SK-N-SH treated with all-trans-retinoic acid at 6 μM for 48 hours (cell line): ENCODE data around the gene B9D1.

Experiments used
- ATAC-seq: fragments of 200-7000 bp; cut with Tn5 transposase; 3 replicates; pipeline ENCODE4 v1.9.1; 2020; ENCODE audit warnings: mild to moderate bottlenecking, moderate library complexity
- ARNTL ChIP-seq: fragments of 450-650 bp; formaldehyde crosslinking; IDR thresholded peaks from 2 replicates; pipeline ENCODE4 v1.5.0; 2020; ENCODE audit warnings: low read depth, mild to moderate bottlenecking, moderate library complexity, borderline replicate concordance
- BACH2 ChIP-seq: fragments of 250-450 bp; sonication (Bioruptor Pico); IDR thresholded peaks from 2 replicates; pipeline ENCODE4 v1.9.0; 2021; ENCODE audit warnings: mild to moderate bottlenecking, borderline replicate concordance
- CSDC2 ChIP-seq: fragments of 250-450 bp; sonication (Bioruptor Pico); IDR thresholded peaks from 2 replicates; pipeline ENCODE4 v1.5.0; 2020; ENCODE audit warnings: mild to moderate bottlenecking, moderate library complexity
- CSRNP3 ChIP-seq: fragments of 250-450 bp; sonication (Bioruptor Pico); IDR thresholded peaks from 2 replicates; pipeline ENCODE4 v1.5.1; 2021; ENCODE audit warnings: mild to moderate bottlenecking, moderate library complexity
- ESRRG ChIP-seq: fragments of 250-450 bp; sonication (Bioruptor Pico); IDR thresholded peaks from 2 replicates; pipeline ENCODE4 v1.6.1; 2021; ENCODE audit warnings: mild to moderate bottlenecking
- GLIS3 ChIP-seq: fragments of 250-450 bp; sonication (Bioruptor Pico); IDR thresholded peaks from 2 replicates; pipeline ENCODE4 v1.5.0; 2020; ENCODE audit warnings: mild to moderate bottlenecking, moderate library complexity
- ISL1 ChIP-seq: fragments of 250-450 bp; sonication (Bioruptor Pico); IDR thresholded peaks from 2 replicates; pipeline ENCODE4 v2.1.2; 2022; ENCODE audit warnings: mild to moderate bottlenecking, moderate library complexity
- OSR1 ChIP-seq: fragments of 250-450 bp; sonication (Bioruptor Pico); IDR thresholded peaks from 2 replicates; pipeline ENCODE4 v1.8.0; 2022; ENCODE audit warnings: moderate library complexity, mild to moderate bottlenecking, inconsistent platforms
- PATZ1 ChIP-seq: fragments of 250-450 bp; sonication (Bioruptor Pico); IDR thresholded peaks from 2 replicates; pipeline ENCODE4 v1.8.0; 2020; ENCODE audit warnings: mild to moderate bottlenecking, moderate library complexity, borderline replicate concordance
- PPARA ChIP-seq: fragments of 250-450 bp; sonication (Bioruptor Pico); IDR thresholded peaks from 2 replicates; pipeline ENCODE4 v1.5.0; 2020; ENCODE audit warnings: mild to moderate bottlenecking, borderline replicate concordance
- RARB ChIP-seq: fragments of 250-450 bp; sonication (Bioruptor Pico); IDR thresholded peaks from 2 replicates; pipeline ENCODE4 v1.8.0; 2021; ENCODE audit warnings: mild to moderate bottlenecking, moderate library complexity
- SNAI2 ChIP-seq: fragments of 250-450 bp; sonication (Bioruptor Pico); IDR thresholded peaks from 2 replicates; pipeline ENCODE4 v1.5.0; 2020; ENCODE audit warnings: mild to moderate bottlenecking, moderate library complexity
- TOX ChIP-seq: fragments of 250-450 bp; sonication (Bioruptor Pico); IDR thresholded peaks from 2 replicates; pipeline ENCODE4 v1.8.0; 2021; ENCODE audit warnings: mild to moderate bottlenecking, moderate library complexity, borderline replicate concordance
- ZC3H10 ChIP-seq: fragments of 250-450 bp; sonication (Bioruptor Pico); IDR thresholded peaks from 2 replicates; pipeline ENCODE4 v1.5.1; 2021; ENCODE audit warnings: mild to moderate bottlenecking, moderate library complexity
- ZFP3 ChIP-seq: fragments of 250-450 bp; sonication (Bioruptor Pico); IDR thresholded peaks from 2 replicates; pipeline ENCODE4 v1.5.0; 2020; ENCODE audit warnings: mild to moderate bottlenecking, moderate library complexity
- ZNF565 ChIP-seq: fragments of 450-650 bp; formaldehyde crosslinking; conservative IDR thresholded peaks from 2 replicates; pipeline ENCODE4 v1.5.0; 2020; ENCODE audit warnings: low read depth, mild to moderate bottlenecking, moderate library complexity
- ZNF70 ChIP-seq: fragments of 450-650 bp; formaldehyde crosslinking; IDR thresholded peaks from 2 replicates; pipeline ENCODE4 v1.5.0; 2020; ENCODE audit warnings: mild to moderate bottlenecking, moderate library complexity
- ZNF8 ChIP-seq: fragments of 450-650 bp; formaldehyde crosslinking; IDR thresholded peaks from 2 replicates; pipeline ENCODE4 v1.5.0; 2020; ENCODE audit warnings: mild to moderate bottlenecking, moderate library complexity
- TF ChIP-seq, protein P1 (sequence below): fragments of 250-450 bp; sonication (Bioruptor Pico); IDR thresholded peaks from 2 replicates; pipeline ENCODE4 v1.8.0; 2021; ENCODE audit warnings: low read depth, mild to moderate bottlenecking, moderate library complexity, borderline replicate concordance
- TF ChIP-seq, protein P2 (sequence below): fragments of 250-450 bp; sonication (Bioruptor Pico); IDR thresholded peaks from 2 replicates; pipeline ENCODE4 v1.5.1; 2020; ENCODE audit warnings: low read depth, mild to moderate bottlenecking, moderate library complexity
- TF ChIP-seq, protein P3 (sequence below): fragments of 250-450 bp; sonication (Bioruptor Pico); IDR thresholded peaks from 2 replicates; pipeline ENCODE4 v1.5.0; 2020; ENCODE audit warnings: mild to moderate bottlenecking, moderate library complexity

The B9D1 gene

GRCh38 chr17:19322861-19323260 is 39.7 kb downstream of the B9D1 start:
- no peak for ATAC-seq
- TF ChIP-seq, protein P1, sequence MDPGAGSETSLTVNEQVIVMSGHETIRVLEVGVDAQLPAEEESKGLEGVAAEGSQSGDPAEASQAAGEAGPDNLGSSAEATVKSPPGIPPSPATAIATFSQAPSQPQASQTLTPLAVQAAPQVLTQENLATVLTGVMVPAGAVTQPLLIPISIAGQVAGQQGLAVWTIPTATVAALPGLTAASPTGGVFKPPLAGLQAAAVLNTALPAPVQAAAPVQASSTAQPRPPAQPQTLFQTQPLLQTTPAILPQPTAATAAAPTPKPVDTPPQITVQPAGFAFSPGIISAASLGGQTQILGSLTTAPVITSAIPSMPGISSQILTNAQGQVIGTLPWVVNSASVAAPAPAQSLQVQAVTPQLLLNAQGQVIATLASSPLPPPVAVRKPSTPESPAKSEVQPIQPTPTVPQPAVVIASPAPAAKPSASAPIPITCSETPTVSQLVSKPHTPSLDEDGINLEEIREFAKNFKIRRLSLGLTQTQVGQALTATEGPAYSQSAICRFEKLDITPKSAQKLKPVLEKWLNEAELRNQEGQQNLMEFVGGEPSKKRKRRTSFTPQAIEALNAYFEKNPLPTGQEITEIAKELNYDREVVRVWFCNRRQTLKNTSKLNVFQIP (CRISPR knock-in tag), result no peak
- TF ChIP-seq PATZ1 (CRISPR knock-in tag) (no peak), RARB (CRISPR knock-in tag) (no peak), ZNF8 (CRISPR knock-in tag) (no peak), ARNTL (CRISPR knock-in tag) (no peak), ZNF565 (CRISPR knock-in tag) (no peak), CSRNP3 (CRISPR knock-in tag) (no peak), ESRRG (no peak), ZFP3 (no peak), CSDC2 (no peak)
- TF ChIP-seq, protein P2, sequence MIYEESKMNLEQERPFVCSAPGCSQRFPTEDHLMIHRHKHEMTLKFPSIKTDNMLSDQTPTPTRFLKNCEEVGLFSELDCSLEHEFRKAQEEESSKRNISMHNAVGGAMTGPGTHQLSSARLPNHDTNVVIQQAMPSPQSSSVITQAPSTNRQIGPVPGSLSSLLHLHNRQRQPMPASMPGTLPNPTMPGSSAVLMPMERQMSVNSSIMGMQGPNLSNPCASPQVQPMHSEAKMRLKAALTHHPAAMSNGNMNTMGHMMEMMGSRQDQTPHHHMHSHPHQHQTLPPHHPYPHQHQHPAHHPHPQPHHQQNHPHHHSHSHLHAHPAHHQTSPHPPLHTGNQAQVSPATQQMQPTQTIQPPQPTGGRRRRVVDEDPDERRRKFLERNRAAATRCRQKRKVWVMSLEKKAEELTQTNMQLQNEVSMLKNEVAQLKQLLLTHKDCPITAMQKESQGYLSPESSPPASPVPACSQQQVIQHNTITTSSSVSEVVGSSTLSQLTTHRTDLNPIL (CRISPR knock-in tag), result no peak
- TF ChIP-seq, all 23 proteins: peak for 0

DNA sequence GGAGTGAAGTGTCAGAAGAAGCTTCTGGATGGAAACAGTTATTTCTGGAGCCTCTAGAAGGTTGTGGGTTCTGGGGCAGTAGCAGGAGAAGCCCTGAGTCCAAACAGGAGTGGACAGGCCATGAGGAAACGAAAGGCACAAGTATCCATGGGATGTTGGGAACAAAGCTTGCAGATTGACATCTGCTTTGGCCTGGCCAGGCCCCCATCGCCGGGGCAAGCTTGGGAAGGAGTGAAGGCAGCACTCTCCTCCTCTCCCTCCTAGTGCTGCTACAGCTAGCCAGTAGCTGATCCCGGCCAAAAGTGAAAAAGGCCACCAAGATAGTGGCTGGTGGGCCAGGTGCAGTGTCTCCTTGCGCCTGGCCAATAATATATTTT is 40.4 kb downstream of the B9D1 start:
- TF ChIP-seq, protein P1 (CRISPR knock-in tag), result no peak
- TF ChIP-seq PPARA (CRISPR knock-in tag) (no peak), ZC3H10 (no peak), CSDC2 (no peak), ZFP3 (no peak), GLIS3 (CRISPR knock-in tag) (no peak), TOX (CRISPR knock-in tag) (no peak), ZNF70 (CRISPR knock-in tag) (no peak), OSR1 (no peak)
- no peak for ATAC-seq

GRCh38 chr17:19321481-19322128 is 40.9 kb downstream of the B9D1 start:
- ATAC-seq, result no peak
- TF ChIP-seq PATZ1 (CRISPR knock-in tag), result no peak
- TF ChIP-seq SNAI2 (CRISPR knock-in tag), result no peak
- TF ChIP-seq, protein P2 (CRISPR knock-in tag), result no peak
- no peak for TF ChIP-seq OSR1
- TF ChIP-seq ZNF8 (CRISPR knock-in tag), result no peak
- TF ChIP-seq GLIS3 (CRISPR knock-in tag), result no peak
- TF ChIP-seq, protein P3, sequence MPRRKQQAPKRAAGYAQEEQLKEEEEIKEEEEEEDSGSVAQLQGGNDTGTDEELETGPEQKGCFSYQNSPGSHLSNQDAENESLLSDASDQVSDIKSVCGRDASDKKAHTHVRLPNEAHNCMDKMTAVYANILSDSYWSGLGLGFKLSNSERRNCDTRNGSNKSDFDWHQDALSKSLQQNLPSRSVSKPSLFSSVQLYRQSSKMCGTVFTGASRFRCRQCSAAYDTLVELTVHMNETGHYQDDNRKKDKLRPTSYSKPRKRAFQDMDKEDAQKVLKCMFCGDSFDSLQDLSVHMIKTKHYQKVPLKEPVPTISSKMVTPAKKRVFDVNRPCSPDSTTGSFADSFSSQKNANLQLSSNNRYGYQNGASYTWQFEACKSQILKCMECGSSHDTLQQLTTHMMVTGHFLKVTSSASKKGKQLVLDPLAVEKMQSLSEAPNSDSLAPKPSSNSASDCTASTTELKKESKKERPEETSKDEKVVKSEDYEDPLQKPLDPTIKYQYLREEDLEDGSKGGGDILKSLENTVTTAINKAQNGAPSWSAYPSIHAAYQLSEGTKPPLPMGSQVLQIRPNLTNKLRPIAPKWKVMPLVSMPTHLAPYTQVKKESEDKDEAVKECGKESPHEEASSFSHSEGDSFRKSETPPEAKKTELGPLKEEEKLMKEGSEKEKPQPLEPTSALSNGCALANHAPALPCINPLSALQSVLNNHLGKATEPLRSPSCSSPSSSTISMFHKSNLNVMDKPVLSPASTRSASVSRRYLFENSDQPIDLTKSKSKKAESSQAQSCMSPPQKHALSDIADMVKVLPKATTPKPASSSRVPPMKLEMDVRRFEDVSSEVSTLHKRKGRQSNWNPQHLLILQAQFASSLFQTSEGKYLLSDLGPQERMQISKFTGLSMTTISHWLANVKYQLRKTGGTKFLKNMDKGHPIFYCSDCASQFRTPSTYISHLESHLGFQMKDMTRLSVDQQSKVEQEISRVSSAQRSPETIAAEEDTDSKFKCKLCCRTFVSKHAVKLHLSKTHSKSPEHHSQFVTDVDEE (CRISPR knock-in tag), result no peak
- TF ChIP-seq, protein P1 (CRISPR knock-in tag), result no peak
- TF ChIP-seq ESRRG, result no peak
- TF ChIP-seq ISL1 (CRISPR knock-in tag), result no peak
- TF ChIP-seq TOX (CRISPR knock-in tag), result no peak
- no peak for TF ChIP-seq ZNF70 (CRISPR knock-in tag)
- no peak for TF ChIP-seq BACH2
- TF ChIP-seq RARB (CRISPR knock-in tag), result no peak
